Activated naive CD8-positive, alpha-beta T cell treated with anti-CD3 and anti-CD28 coated beads for 36 hours (primary cell): ENCODE data around the gene FDX1. TPM values are rescaled to one million over a fixed set of nuclear protein-coding genes. Genes with fewer than 3 reads are reported as not detected.

ENCODE experiments used
- DNase-seq: peaks from one replicate; pipeline ENCODE4 v3.0.0; 2021
- H3K27ac Mint-ChIP-seq: one replicate; pipeline ENCODE4 v1.8.0; 2022; ENCODE audit warnings: mild to moderate bottlenecking, moderate library complexity, mixed read lengths
- H3K27me3 Mint-ChIP-seq: one replicate; pipeline ENCODE4 v1.8.0; 2022; ENCODE audit warnings: mild to moderate bottlenecking, mixed read lengths
- H3K36me3 Mint-ChIP-seq: one replicate; pipeline ENCODE4 v1.8.0; 2021; ENCODE audit warnings: mild to moderate bottlenecking, mixed read lengths
- H3K4me1 Mint-ChIP-seq: one replicate; pipeline ENCODE4 v1.8.0; 2021; ENCODE audit warnings: mixed read lengths
- H3K4me3 Mint-ChIP-seq: one replicate; pipeline ENCODE4 v1.8.0; 2022; ENCODE audit warnings: mild to moderate bottlenecking, moderate library complexity, mixed read lengths
- H3K9me3 Mint-ChIP-seq: one replicate; pipeline ENCODE4 v1.8.0; 2022; ENCODE audit warnings: mixed read lengths
- total RNA-seq, 2 experiments: library from RNA; stranded (reverse); gene quantifications; one replicate each; pipeline ENCODE4 v1.2.3, GENCODE V29; 2021

Gene FDX1
- total RNA-seq, 2 experiments from 2014 or later, result 18.2 to 19.2 TPM

DNA sequence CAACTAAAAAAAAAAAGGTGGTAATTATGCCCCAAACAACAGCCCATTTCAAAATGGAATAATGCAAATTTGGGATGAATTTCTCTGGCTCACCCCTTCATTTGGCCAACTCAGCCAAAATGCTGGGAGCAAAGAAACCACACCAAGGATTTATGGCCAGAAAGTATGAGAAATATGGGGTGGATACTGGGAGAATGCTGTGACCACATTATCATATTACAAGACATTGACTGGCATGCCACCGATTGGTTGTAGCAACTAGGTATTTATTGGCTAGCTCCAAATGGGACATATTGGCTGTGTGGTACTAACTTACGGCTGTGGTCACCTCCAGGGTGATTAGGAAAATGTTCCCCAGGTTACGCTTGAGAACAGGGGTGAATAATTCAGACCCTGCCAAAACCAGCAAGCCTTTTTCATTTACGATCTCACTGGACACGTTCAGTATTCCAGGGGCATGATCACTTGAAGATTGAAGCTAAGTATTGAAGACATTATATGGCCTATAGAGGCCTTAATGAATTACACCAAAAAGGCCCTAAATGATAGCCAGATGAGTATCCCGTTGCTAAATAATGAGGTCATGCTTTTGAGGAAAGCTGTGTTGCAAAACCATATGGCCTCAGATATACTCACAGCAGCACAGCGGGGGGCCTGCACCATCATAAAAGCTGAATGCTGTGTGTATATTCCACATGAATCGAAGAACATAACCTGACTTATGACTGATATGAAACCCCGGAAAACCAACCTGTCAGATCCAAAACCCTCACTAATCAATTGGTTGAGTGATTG lies 3.8 kb upstream of the FDX1 start:
- Mint-ChIP-seq H3K4me3 (no peak overlapping the region), H3K4me1 (peaks cover 8% of the 10 kb centered on the region), H3K27me3 (no peaks in the 10 kb centered on the region), H3K27ac (no peak overlapping the region), H3K36me3 (no peaks in the 10 kb centered on the region), H3K9me3 (peaks cover 6% of the 10 kb centered on the region)
- no peak for DNase-seq

DNA sequence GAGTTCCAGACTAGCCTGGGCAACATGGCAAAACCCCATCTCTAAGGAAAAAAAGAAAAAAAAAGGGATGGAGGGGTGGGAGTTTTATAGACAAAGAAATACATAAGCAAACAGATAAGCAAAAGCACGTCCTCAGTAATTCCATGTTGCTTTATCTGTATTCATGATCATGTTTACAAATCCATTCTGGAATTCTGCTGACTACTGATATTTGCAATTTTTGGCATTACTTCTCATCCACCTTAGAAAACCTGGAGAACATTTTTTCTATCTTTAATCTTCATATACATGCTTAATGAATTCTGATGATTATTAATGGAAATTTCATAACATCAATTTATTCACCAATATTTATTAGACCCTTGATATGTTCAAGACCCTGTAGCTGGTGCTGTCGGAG lies 1.7 kb upstream of the FDX1 start:
- Mint-ChIP-seq H3K36me3 (no peaks in the 10 kb centered on the region), H3K4me1 (peaks cover 22% of the 10 kb centered on the region), H3K27me3 (no peaks in the 10 kb centered on the region), H3K9me3 (no peaks in the 10 kb centered on the region), H3K27ac (no peak overlapping the region), H3K4me3 (no peak overlapping the region)
- DNase-seq, result no peak

DNA sequence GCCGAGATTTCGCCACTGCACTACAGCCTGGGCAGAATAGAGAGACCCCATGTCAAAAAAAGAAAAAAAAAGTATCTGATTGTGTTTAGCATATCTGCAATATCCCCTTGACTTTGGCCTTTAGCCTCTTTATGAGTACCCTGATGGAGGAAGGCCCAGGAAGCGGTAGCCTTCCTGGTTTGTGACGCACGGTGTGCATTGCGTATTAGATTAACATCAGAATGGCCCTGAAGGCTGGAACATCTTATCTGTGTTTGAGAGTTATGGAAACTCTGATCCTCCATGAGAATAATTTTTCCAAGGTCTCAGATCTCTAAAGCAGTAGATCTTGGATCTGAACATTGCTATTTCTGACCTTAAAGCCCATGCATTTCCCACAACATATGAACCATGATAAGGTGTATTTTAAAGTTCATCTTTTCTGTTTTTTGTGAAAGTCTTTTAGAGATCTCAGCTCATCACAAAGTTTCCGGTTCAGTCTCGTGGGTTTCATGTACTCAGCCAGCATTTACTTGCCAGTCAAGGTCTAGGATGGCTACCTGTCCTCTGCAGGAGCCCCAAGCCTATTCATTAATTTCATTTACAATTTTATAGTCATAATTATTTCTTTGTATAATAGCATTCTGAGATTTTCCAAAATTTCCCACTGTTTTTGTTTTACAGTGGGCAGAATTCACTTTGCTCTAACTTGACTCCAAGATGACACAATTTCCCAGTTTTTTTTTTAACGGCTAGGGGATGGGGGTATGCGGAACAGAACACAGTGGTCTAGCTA lies 605 bp upstream of the FDX1 start:
- no peak for DNase-seq
- Mint-ChIP-seq H3K4me3 (peak overlapping the region; percentile 74), H3K27me3 (no peaks in the 10 kb centered on the region), H3K36me3 (no peaks in the 10 kb centered on the region), H3K9me3 (no peaks in the 10 kb centered on the region), H3K27ac (peak overlapping the region; percentile 82), H3K4me1 (peaks cover 32% of the 10 kb centered on the region)

DNA sequence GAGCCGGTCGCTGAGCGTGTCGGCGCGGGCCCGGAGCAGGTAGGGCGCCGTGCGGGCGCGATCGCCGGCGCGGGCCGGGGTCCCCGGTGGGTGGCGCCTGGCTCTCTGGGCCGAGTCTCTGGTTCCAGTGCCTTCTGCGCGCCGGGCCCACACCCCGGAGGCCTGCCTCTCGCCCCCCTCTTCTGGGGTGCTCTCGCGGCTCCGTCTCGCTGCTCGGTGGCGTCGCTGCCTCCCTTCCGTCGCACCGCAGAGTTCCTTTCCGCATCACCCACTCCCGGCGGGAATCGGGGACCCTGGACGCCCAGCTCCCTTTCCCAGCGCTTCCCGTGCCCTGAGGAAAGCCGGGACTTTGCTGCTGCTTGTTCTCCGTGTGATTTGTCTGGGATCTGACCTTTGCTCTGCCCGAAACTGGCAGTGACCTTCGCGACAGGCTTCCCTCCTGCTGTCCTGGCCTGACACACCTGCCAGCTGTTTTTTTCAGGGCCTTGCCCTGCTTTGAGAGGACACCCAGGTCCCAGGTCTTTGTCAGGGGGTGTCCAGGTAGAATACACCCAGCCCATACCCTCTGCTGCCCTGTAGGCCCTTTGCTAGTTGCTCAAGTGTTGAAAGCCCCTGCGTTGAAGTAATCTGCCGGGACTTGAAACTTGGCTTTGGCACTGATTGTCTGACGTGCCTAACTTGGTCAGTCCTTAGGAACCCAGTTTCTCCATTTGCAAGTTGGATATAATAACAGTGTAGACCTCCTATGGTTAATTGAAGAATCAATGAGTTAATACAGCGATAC lies 711 bp downstream of the FDX1 start:
- Mint-ChIP-seq H3K4me1 (peaks cover 38% of the 10 kb centered on the region), H3K27ac (peak overlapping the region; percentile 93), H3K27me3 (no peaks in the 10 kb centered on the region), H3K9me3 (no peaks in the 10 kb centered on the region), H3K4me3 (peak overlapping the region; percentile 98), H3K36me3 (peaks cover 2% of the 10 kb centered on the region)
- DNase-seq, result peak; percentile 14

DNA sequence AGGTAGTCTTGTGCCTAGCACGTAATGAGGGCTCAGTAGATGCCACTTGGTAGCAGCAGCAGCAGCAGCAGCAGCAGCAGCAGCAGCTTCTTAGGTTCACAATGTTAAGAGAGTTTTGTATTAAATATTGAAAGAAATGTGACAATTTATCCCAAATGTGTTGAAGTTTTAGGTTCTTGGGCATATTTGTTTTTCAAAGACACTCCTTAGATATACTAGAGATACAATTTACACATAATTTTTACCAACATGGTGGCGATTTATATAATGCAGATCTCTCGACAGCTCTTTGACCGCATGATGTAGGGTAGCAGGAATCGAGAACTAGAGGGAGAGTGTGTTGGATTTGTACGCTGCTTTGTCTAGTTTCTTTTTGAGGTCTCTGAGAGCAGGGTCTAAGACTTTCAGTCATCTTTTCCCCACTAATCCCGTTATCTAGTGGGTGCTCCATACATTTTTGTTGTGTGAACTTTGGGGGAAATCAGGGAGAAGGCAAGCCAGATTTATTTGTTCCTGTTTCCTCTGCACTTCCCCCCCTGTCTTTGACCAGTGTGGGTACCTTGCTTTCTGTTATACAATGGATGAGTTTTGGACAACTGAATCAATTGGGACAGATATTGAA lies 1.4 kb downstream of the FDX1 start:
- H3K4me1 Mint-ChIP-seq, result peaks cover 43% of the 10 kb centered on the region
- no peaks in the 10 kb centered on the region for H3K27me3 Mint-ChIP-seq
- no peak for DNase-seq
- H3K36me3 Mint-ChIP-seq, result peaks cover 2% of the 10 kb centered on the region
- no peaks in the 10 kb centered on the region for H3K9me3 Mint-ChIP-seq
- peak overlapping the region; percentile 98 for H3K4me3 Mint-ChIP-seq
- H3K27ac Mint-ChIP-seq, result peak overlapping the region; percentile 93

DNA sequence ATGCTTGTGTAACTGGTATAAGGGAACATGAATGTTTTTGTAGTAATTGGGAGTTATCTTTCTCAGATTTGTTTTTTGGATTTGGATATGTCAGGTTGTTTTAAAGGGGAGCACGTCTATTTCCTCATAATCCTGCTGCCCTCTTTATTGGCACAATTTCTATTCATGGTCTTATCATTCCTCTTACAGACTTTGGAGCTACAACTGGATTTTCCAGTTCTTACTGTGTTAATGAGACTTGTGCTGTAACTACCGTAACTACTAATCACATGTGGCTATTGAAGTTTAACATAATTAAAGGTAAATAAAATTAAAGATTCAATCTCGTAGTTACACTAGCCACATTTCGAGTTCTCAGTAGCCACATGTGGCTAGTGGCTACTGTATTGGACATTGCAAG lies 1.9 kb downstream of the FDX1 start:
- Mint-ChIP-seq H3K27me3 (no peaks in the 10 kb centered on the region), H3K9me3 (no peaks in the 10 kb centered on the region), H3K27ac (no peak overlapping the region), H3K4me3 (peak overlapping the region; percentile 98), H3K4me1 (peaks cover 46% of the 10 kb centered on the region), H3K36me3 (peaks cover 2% of the 10 kb centered on the region)
- no peak for DNase-seq

DNA sequence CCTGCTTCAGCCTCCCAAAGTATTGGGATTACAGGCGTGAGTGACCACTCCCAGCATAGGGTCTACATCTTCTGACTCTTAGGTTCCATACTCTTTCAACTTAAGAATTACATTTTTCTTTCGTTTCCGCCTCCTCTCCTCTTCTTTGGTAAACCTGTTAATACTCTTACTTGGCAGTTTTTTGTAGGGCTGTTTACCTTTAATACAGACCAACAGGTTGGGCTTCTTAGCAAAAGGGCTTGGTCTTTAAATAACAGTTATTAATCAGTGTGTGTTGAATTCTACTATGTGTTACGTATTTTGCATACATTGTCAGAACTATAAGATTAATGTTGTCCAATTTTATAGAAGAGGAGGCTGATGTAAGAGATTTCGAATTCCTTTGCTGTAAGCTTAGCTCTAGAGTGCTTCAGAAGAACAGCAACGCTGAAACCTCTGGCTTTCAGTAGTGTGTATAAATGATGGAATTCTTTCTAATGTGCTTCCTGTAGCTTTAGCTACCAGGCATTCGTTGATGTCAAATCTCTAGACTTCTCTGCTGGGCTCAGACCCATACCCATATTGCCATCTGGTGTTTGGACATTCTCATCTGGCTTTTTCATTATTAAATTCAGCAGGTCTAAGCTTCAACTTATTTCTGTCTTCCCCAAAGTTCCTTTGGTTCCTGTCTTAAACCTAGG lies 3.1 kb downstream of the FDX1 start:
- H3K36me3 Mint-ChIP-seq, result peaks cover 13% of the 10 kb centered on the region
- H3K4me1 Mint-ChIP-seq, result peaks cover 56% of the 10 kb centered on the region
- no peak for DNase-seq
- H3K9me3 Mint-ChIP-seq, result no peaks in the 10 kb centered on the region
- H3K27ac Mint-ChIP-seq, result peak overlapping the region; percentile 18
- no peaks in the 10 kb centered on the region for H3K27me3 Mint-ChIP-seq
- no peak overlapping the region for H3K4me3 Mint-ChIP-seq

DNA sequence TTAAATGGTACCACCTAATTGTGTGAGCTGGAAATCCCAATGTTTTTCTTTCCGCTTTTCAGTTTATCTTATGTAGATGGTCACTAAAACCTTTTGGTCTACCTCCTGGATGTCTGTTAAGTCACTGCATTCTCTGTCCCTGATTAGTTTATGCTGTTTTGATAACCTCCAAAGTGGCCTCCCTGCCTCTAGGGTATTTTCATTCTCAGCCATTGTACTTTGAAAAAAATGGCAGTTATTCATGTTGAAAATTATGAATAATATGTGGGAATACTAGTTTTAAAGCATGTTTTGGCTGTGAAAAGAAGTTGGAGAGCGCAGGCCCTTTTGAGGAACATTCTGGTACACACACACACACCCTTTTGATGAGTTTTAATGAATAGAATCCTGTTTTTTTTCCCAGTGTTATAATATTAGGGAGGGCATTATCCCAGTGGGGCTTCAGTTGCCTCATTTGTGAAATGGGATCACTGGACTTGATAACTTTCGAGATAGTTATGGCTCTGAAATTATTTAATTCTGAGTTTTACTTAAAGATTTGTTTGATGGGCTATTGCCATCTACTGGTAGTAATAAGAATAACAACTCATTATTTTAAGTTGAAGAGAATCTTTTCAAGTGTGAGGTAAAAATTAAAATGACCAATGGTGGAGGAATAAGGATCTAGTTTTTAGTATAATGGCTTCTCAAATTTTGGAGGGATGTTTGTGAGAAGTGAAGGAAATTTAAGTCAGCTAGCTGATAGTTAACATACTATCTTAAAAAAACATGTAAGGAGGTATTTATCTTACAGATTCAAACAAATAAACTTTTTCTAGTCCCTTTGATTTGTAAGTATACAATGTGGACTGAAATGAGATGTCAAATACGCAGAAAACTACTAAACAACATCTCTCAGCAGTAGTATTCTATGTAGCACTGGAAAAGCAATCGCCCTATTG lies 3.9 kb downstream of the FDX1 start:
- DNase-seq, result no peak
- Mint-ChIP-seq H3K4me1 (peaks cover 55% of the 10 kb centered on the region), H3K4me3 (no peak overlapping the region), H3K27ac (peak overlapping the region; percentile 18), H3K27me3 (no peaks in the 10 kb centered on the region), H3K9me3 (no peaks in the 10 kb centered on the region), H3K36me3 (peaks cover 17% of the 10 kb centered on the region)

DNA sequence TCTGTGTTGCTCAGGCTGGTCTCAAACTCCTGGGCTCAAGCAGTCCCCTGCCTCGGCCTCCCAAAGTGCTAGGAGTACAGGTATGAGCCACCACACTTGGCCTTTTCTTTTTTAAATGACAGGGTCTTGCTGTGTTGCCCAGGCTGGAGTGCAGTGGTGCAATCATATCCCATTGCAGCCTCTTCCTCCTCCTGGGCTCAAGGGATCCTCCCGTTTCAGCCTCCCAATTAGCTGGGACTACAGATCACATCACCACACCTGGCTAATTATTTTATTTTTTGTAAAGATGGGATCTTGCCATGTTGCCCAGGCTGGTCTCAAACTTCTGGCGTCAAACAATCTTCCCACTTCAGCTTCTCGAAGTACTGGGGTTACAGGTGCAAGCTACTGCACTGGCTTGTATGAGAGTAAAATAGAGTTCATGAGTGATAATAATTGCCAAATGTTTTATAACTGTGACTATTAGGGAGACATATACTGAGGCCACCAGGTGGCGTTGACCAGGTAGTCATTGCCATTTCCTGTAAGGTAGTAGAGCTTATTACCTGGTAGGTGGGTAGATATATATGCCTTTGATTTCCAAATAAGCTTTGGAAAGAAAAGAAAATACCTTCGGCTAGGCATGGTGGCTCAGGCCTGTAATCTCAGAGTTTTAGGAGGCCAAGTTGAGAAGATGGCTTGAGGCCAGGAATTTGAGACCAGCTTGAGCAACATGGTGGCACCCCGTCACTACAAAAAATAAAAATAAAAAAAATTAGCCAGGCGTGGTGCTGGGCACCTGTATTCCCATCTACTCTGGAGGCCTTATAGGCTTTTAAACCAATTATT lies 5.4 kb downstream of the FDX1 start:
- Mint-ChIP-seq H3K36me3 (peaks cover 31% of the 10 kb centered on the region), H3K4me3 (no peak overlapping the region), H3K4me1 (peaks cover 56% of the 10 kb centered on the region), H3K27ac (no peak overlapping the region), H3K9me3 (no peaks in the 10 kb centered on the region), H3K27me3 (no peaks in the 10 kb centered on the region)
- no peak for DNase-seq

DNA sequence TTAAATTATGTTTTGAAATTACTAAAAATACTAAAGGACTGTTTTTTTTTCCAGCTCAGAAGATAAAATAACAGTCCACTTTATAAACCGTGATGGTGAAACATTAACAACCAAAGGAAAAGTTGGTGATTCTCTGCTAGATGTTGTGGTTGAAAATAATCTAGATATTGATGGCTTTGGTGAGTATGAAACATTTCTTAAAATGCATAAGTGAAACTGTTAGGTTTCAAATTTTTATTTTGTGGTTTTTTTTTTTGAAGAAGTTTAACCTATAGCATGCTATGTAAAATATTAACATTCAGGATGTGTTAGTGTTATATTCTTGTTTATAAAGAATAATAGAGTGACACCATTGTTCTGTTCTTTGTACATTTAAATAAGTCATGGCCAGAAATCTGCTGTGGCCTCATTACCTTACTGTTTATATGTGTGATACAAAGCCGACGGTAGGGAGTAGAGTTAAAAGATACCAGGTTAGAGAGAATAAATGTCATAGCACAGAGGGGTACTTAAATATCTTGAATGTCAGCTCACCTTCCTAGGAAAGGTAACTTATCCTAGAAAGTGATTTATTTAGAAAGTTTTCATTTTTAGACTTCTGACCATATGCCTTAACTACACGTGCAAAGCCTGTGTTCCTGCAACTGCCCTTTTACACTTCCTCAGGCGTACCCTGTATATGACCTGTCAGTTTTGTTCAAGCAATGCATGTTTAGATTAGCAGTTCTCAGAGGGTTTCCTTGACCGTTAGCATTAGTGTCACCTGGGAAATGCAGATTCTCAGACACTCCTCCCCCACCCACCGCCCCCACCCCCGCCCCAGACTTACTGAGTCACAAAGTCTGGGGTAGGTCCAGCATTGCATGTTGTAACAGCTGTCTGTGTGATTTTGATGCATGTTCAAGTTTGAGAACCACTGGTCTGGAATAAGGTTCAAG lies 6.3 kb downstream of the FDX1 start:
- no peak for DNase-seq
- Mint-ChIP-seq H3K27ac (no peak overlapping the region), H3K4me1 (peaks cover 58% of the 10 kb centered on the region), H3K27me3 (no peaks in the 10 kb centered on the region), H3K4me3 (no peak overlapping the region), H3K36me3 (peaks cover 40% of the 10 kb centered on the region), H3K9me3 (no peaks in the 10 kb centered on the region)

DNA sequence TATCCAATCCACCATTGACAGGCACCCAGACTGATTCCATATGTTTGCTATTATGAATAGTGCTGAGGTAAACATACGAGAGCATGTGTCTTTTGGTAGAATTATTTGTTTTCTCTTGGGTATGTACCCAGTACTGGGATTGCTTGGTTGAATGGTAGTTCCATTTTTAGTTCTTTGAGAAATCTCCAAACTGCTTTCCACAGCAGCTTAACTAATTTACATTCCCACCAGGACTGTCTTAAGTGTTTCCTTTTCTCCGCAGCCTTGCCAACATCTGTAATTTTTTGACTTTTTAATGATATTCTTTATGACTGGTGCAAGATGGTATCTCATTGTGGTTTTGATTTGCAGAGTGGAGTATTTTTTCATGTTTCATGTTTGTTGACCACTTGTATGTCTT lies 8.3 kb downstream of the FDX1 start:
- no peak overlapping the region for H3K27ac Mint-ChIP-seq
- H3K27me3 Mint-ChIP-seq, result no peaks in the 10 kb centered on the region
- H3K4me1 Mint-ChIP-seq, result peaks cover 53% of the 10 kb centered on the region
- DNase-seq, result no peak
- peaks cover 56% of the 10 kb centered on the region for H3K36me3 Mint-ChIP-seq
- no peaks in the 10 kb centered on the region for H3K9me3 Mint-ChIP-seq
- H3K4me3 Mint-ChIP-seq, result no peak overlapping the region

DNA sequence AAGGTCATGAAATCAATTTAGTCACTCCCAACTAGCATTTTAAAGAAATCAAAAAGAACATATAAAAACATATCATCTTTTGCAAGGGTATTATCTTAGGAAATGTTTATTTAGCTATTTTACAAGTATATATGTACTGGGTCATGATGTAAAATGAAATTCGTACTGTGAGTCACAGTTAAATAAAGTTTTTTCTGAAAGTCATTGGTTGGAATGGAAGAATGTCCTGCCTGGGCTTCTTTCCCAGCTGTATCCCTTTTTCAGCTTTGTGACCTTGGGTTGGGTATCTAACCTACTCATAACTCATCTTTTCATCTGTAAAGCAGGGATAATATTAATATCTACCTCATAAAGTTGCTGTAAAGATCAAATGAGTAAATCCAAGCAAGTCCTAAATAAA lies 15.7 kb downstream of the FDX1 start:
- Mint-ChIP-seq H3K9me3 (no peaks in the 10 kb centered on the region), H3K27ac (no peak overlapping the region), H3K4me3 (no peak overlapping the region), H3K27me3 (no peaks in the 10 kb centered on the region), H3K36me3 (peaks cover 40% of the 10 kb centered on the region), H3K4me1 (peaks cover 20% of the 10 kb centered on the region)
- DNase-seq, result no peak
